ENCODE measurements around the gene FBXO27. TPM values are rescaled to one million over a fixed set of nuclear protein-coding genes. Genes with fewer than 3 reads are reported as not detected.

Gene FBXO27
- total RNA-seq, 1 experiment from 2014 or later = 16.4 TPM

DNA sequence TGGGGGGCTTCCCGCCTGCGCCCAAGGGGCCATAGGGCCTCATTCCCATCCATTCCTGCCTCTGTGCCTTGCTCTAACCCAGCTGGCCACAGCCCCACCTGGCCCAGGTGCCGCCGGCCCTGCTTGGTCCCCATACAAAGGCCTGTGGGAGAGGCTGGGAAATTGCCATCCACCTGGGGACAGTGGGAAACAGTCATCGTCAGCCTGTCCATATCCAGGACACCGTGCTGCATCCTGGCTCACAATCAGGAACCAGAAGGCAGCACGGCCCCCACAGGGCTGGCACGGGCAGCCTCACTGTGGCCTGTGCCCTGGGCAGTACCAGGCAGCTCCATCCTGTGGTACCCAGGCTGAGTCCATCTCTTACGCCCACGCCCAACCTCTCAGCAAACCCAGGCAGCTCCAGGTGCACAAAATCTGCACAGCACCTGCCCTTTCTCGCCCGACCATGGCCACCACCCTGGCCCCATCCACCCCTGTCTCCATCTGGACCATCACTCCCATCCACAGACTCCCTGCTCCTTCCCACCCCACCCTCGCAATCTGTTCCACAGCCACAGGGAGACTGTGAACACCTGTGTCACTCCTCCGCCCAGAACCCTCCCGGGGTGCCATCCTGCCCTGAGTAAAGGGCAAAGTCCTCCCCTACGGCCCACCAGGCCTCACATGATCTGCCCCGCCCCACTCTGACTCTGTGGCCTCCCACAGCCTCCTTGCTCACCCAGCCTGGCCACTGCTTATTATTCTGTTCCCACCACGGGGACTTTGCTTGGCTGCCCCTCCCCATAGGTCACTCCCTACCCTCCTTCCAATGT, 21.1 kb upstream of the FBXO27 start:
- ATAC-seq (no peak), DNase-seq (ENCODE audit: low read depth, low spot score) (no peak)
- H3K79me2 ChIP-seq (ENCODE audit: insufficient read depth, low read length) = no peaks in the 10 kb centered on the region
- no peak overlapping the region for H2AFZ ChIP-seq (ENCODE audit: low read depth, low read length, poor library complexity, severe bottlenecking)
- H3K27ac ChIP-seq (ENCODE audit: low read depth, low read length) = no peak overlapping the region
- POLR2A ChIA-PET = no interaction called here
- H3K9me3 ChIP-seq (ENCODE audit: control insufficient read depth in 1 of 2, insufficient read depth in 1 of 2, low read depth in 1 of 2, low read length in 2 of 2) = no peaks in the 10 kb centered on the region; a peak in 1 of 4 replicates
- no peak overlapping the region for H3K9ac ChIP-seq (ENCODE audit: low read length)
- H4K20me1 ChIP-seq (ENCODE audit: insufficient read depth) = no peaks in the 10 kb centered on the region
- H3K4me3 ChIP-seq (replicated peaks in 1 of 2; ENCODE audit: low read depth in 1 of 2, low read length in 2 of 2) = no peak overlapping the region
- TF ChIP-seq, protein P1, sequence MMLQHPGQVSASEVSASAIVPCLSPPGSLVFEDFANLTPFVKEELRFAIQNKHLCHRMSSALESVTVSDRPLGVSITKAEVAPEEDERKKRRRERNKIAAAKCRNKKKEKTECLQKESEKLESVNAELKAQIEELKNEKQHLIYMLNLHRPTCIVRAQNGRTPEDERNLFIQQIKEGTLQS (IDR thresholded peaks at IDR 0.05) = no peak
- RAD21 ChIA-PET (ENCODE audit: low non-redundant PET in 1 of 2, low total read pairs in 2 of 2, uncharacterized antibody in 2 of 2, unreplicated experiment in 2 of 2) = no interaction called here
- peaks cover 0 to 14% of the 10 kb centered on the region in 2 experiments; a peak in 1 of 4 replicates for H3K4me1 ChIP-seq (ENCODE audit: control insufficient read depth in 1 of 2, insufficient read depth in 2 of 2, low read length in 2 of 2)
- no peaks in the 10 kb centered on the region for H3K36me3 ChIP-seq (ENCODE audit: control insufficient read depth in 1 of 2, insufficient read depth in 2 of 2, low read length in 2 of 2)
- H3K4me2 ChIP-seq (ENCODE audit: low read length) = peak overlapping the region; percentile 17; the same call in 1 of the 2 replicates
- H3K9me2 ChIP-seq (ENCODE audit: insufficient read depth) = no peaks in the 10 kb centered on the region
- intact Hi-C loops (cut with micrococcal nuclease) = loop anchor here (5.0 kb wide), 1 partner anchor 59 kb away; no protein-coding TSS in a partner anchor
- no TSS peak for BruUV-seq (replicated peaks)
- CTCF ChIA-PET = interaction anchor here (1.8 kb wide), 1 partner anchor 16 kb away, joined by 5 read pairs; no protein-coding TSS in a partner anchor
- H3K27me3 ChIP-seq (ENCODE audit: insufficient read depth, low read length) = no peaks in the 10 kb centered on the region

DNA sequence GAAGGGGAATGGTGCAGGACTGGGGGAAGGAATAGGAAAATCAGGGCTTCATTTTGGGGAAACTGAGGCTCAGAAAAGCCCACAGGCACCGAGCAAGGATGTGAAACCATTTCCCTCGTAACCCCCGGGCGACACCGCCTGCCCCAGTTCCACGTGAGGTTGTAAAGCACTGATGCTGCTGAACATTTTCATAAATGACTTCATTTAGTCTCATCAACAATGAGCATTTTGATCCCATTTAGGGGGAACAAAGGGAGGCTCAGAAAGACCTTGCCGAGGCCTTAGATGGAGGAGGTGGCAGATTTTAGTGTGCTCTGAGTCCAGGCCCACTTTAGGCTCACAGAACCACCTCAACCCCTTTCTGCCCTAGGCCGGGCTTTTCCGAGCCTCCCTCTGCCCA, 20.5 kb upstream of the FBXO27 start:
- Histone ChIP-seq H3K4me3 (replicated peaks in 1 of 2; ENCODE audit: low read depth in 1 of 2, low read length in 2 of 2) (no peak overlapping the region), H2AFZ (ENCODE audit: low read depth, low read length, poor library complexity, severe bottlenecking) (no peak overlapping the region), H3K9me3 (ENCODE audit: control insufficient read depth in 1 of 2, insufficient read depth in 1 of 2, low read depth in 1 of 2, low read length in 2 of 2) (no peaks in the 10 kb centered on the region; a peak in 1 of 4 replicates), H4K20me1 (ENCODE audit: insufficient read depth) (no peaks in the 10 kb centered on the region), H3K9me2 (ENCODE audit: insufficient read depth) (no peaks in the 10 kb centered on the region), H3K36me3 (ENCODE audit: control insufficient read depth in 1 of 2, insufficient read depth in 2 of 2, low read length in 2 of 2) (no peaks in the 10 kb centered on the region), H3K4me2 (ENCODE audit: low read length) (no peak overlapping the region), H3K79me2 (ENCODE audit: insufficient read depth, low read length) (no peaks in the 10 kb centered on the region), H3K9ac (ENCODE audit: low read length) (no peak overlapping the region), H3K27me3 (ENCODE audit: insufficient read depth, low read length) (no peaks in the 10 kb centered on the region), H3K4me1 (ENCODE audit: control insufficient read depth in 1 of 2, insufficient read depth in 2 of 2, low read length in 2 of 2) (peaks cover 0 to 14% of the 10 kb centered on the region in 2 experiments; a peak in 1 of 4 replicates), H3K27ac (ENCODE audit: low read depth, low read length) (no peak overlapping the region)
- BruUV-seq (replicated peaks) = no TSS peak
- DNase-seq (ENCODE audit: low read depth, low spot score) = no peak
- POLR2A ChIA-PET = no interaction called here
- intact Hi-C loops (cut with micrococcal nuclease) = loop anchor here (1.0 to 5.0 kb wide), 3 partner anchors 59 to 134 kb away; no protein-coding TSS in a partner anchor
- RAD21 ChIA-PET (ENCODE audit: low non-redundant PET in 1 of 2, low total read pairs in 2 of 2, uncharacterized antibody in 2 of 2, unreplicated experiment in 2 of 2) = no interaction called here
- ATAC-seq = no peak
- CTCF ChIA-PET = interaction anchor here (1.0 to 2.1 kb wide), 6 partner anchors 10 to 93 kb away, joined by 3 to 12 read pairs (median 5); no protein-coding TSS in a partner anchor
- TF ChIP-seq, protein P2, sequence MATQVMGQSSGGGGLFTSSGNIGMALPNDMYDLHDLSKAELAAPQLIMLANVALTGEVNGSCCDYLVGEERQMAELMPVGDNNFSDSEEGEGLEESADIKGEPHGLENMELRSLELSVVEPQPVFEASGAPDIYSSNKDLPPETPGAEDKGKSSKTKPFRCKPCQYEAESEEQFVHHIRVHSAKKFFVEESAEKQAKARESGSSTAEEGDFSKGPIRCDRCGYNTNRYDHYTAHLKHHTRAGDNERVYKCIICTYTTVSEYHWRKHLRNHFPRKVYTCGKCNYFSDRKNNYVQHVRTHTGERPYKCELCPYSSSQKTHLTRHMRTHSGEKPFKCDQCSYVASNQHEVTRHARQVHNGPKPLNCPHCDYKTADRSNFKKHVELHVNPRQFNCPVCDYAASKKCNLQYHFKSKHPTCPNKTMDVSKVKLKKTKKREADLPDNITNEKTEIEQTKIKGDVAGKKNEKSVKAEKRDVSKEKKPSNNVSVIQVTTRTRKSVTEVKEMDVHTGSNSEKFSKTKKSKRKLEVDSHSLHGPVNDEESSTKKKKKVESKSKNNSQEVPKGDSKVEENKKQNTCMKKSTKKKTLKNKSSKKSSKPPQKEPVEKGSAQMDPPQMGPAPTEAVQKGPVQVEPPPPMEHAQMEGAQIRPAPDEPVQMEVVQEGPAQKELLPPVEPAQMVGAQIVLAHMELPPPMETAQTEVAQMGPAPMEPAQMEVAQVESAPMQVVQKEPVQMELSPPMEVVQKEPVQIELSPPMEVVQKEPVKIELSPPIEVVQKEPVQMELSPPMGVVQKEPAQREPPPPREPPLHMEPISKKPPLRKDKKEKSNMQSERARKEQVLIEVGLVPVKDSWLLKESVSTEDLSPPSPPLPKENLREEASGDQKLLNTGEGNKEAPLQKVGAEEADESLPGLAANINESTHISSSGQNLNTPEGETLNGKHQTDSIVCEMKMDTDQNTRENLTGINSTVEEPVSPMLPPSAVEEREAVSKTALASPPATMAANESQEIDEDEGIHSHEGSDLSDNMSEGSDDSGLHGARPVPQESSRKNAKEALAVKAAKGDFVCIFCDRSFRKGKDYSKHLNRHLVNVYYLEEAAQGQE (IDR thresholded peaks at IDR 0.05; ENCODE audit: low read depth) = no peak
- TF ChIP-seq POLR2A (IDR thresholded peaks at IDR 0.05; ENCODE audit: borderline replicate concordance, extremely low read depth, insufficient read depth, insufficient read length) (no peak), POLR2AphosphoS5 (IDR thresholded peaks at IDR 0.05; ENCODE audit: low read depth, low read length) (no peak), EGR1 (IDR thresholded peaks at IDR 0.05; ENCODE audit: low read depth) (no peak), ZNF274 (IDR thresholded peaks at IDR 0.05; ENCODE audit: low read depth, low read length) (no peak), TCF7L2 (IDR thresholded peaks at IDR 0.05; ENCODE audit: borderline replicate concordance, extremely low read depth, insufficient read depth, insufficient read length) (no peak), YY1 (IDR thresholded peaks at IDR 0.05; ENCODE audit: extremely low read depth, insufficient replicate concordance, low read depth, low read length) (no peak), ELF1 (IDR thresholded peaks at IDR 0.05; ENCODE audit: borderline replicate concordance, low read depth) (no peak), JUND (IDR thresholded peaks at IDR 0.05) (no peak), SP1 (IDR thresholded peaks at IDR 0.05; ENCODE audit: low read depth) (no peak), ZFX (IDR thresholded peaks at IDR 0.05) (no peak), CEBPB (IDR thresholded peaks at IDR 0.05; ENCODE audit: low read depth) (no peak), CBX3 (IDR thresholded peaks at IDR 0.05; ENCODE audit: low read depth) (no peak), EZH2phosphoT487 (IDR thresholded peaks at IDR 0.05; ENCODE audit: borderline replicate concordance) (no peak), EZH2 (IDR thresholded peaks at IDR 0.05) (no peak)
- TF ChIP-seq, protein P3, sequence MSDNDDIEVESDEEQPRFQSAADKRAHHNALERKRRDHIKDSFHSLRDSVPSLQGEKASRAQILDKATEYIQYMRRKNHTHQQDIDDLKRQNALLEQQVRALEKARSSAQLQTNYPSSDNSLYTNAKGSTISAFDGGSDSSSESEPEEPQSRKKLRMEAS (IDR thresholded peaks at IDR 0.05) = no peak
